Liver (tissue), 9 donors: ENCODE data around the gene DPF3. TPM values are rescaled to one million over a fixed set of nuclear protein-coding genes. Genes with fewer than 3 reads are reported as not detected.

ENCODE experiments used
- DNase-seq: peaks from one replicate; pipeline ENCODE4 v3.0.0-alpha.2; 2017; ENCODE audit warnings: low spot score
- H3K27ac ChIP-seq, 2 donors: one replicate each; pipeline ENCODE4 v1.7.0; 2013; ENCODE audit warnings: inconsistent platforms in 2 of 2, low read length in 2 of 2, control low read depth in 1 of 2, low read depth in 1 of 2, mild to moderate bottlenecking in 1 of 2
- H3K27me3 ChIP-seq, 4 donors: one replicate each; pipeline versions ENCODE4 v1.6.1 to v1.7.0; 2013; ENCODE audit warnings: low read length in 3 of 4, inconsistent platforms in 1 of 4, mild to moderate bottlenecking in 1 of 4, moderate library complexity in 1 of 4; ENCODE audit not compliant: control insufficient read depth in 4 of 4, insufficient read depth in 4 of 4
- H3K36me3 ChIP-seq, 4 donors: one replicate each; pipeline versions ENCODE4 v1.6.1 to v1.7.0; 2013; ENCODE audit warnings: low read length in 3 of 4, mild to moderate bottlenecking in 3 of 4, low read depth in 1 of 4, moderate library complexity in 1 of 4; ENCODE audit not compliant: control insufficient read depth in 4 of 4, insufficient read depth in 3 of 4
- H3K4me1 ChIP-seq, 4 donors: one replicate each; pipeline versions ENCODE4 v1.6.1 to v1.7.0; 2013; ENCODE audit warnings: low read length in 3 of 4, mild to moderate bottlenecking in 3 of 4, moderate library complexity in 1 of 4; ENCODE audit not compliant: control insufficient read depth in 4 of 4, insufficient read depth in 4 of 4
- H3K4me3 ChIP-seq, 3 donors: one replicate each; pipeline versions ENCODE4 v1.6.1 to v1.7.0; 2013; ENCODE audit warnings: low read length in 3 of 3, control low read depth in 1 of 3, low read depth in 1 of 3, mild to moderate bottlenecking in 1 of 3
- H3K9ac ChIP-seq, 2 donors: one replicate each; pipeline ENCODE4 v1.7.0; 2013; ENCODE audit warnings: low read length in 2 of 2, mild to moderate bottlenecking in 2 of 2, moderate library complexity in 2 of 2, control low read depth in 1 of 2, low read depth in 1 of 2
- H3K9me3 ChIP-seq, 4 donors: one replicate each; pipeline versions ENCODE4 v1.6.1 to v1.7.0; 2013; ENCODE audit warnings: low read length in 3 of 4; ENCODE audit not compliant: control insufficient read depth in 4 of 4
- ATF3 ChIP-seq: IDR thresholded peaks from 2 replicates; pipeline ENCODE4 v1.6.1; 2016; ENCODE audit warnings: antibody characterized with exemption
- CTCF ChIP-seq: fragments of 150-350 bp; IDR thresholded peaks from 2 replicates; pipeline ENCODE4 v1.5.1; 2017; ENCODE audit warnings: improper control_type of control experiment, low read depth, low read length; ENCODE audit not compliant: missing input control
- EGR1 ChIP-seq, 2 donors: IDR thresholded peaks; 2 replicates each; pipeline ENCODE4 v1.6.1; 2016 to 2018; ENCODE audit warnings: antibody characterized with exemption in 2 of 2, low read depth in 2 of 2
- FOXA1 ChIP-seq: IDR thresholded peaks from 2 replicates; pipeline ENCODE4 v1.6.1; 2016; ENCODE audit warnings: antibody characterized with exemption
- FOXA2 ChIP-seq: IDR thresholded peaks from 2 replicates; pipeline ENCODE4 v1.6.1; 2016; ENCODE audit warnings: antibody characterized with exemption
- GABPA ChIP-seq, 2 donors: IDR thresholded peaks in 1 of 2; conservative IDR thresholded peaks in 1 of 2; 2 replicates each; pipeline ENCODE4 v1.6.1; 2016; ENCODE audit warnings: antibody characterized with exemption in 2 of 2, mild to moderate bottlenecking in 1 of 2, moderate library complexity in 1 of 2
- HNF4A ChIP-seq, 2 donors: conservative IDR thresholded peaks; 2 replicates each; pipeline ENCODE4 v1.6.1; 2016; ENCODE audit warnings: antibody characterized with exemption in 2 of 2, mild to moderate bottlenecking in 2 of 2
- HNF4G ChIP-seq: IDR thresholded peaks from 2 replicates; pipeline ENCODE4 v1.6.1; 2016; ENCODE audit warnings: antibody characterized with exemption
- JUND ChIP-seq, 2 donors: IDR thresholded peaks; 2 replicates each; pipeline ENCODE4 v1.6.1; 2016; ENCODE audit warnings: antibody characterized with exemption in 2 of 2
- MAX ChIP-seq: IDR thresholded peaks from 2 replicates; pipeline ENCODE4 v1.6.1; 2016; ENCODE audit warnings: antibody characterized with exemption
- NR2F2 ChIP-seq: IDR thresholded peaks from 2 replicates; pipeline ENCODE4 v1.6.1; 2016; ENCODE audit warnings: antibody characterized with exemption
- RAD21 ChIP-seq, 2 donors: IDR thresholded peaks; 2 replicates each; pipeline ENCODE4 v1.6.1; 2016; ENCODE audit warnings: antibody characterized with exemption in 2 of 2, mild to moderate bottlenecking in 2 of 2
- REST ChIP-seq: IDR thresholded peaks from 2 replicates; pipeline ENCODE4 v1.6.1; 2016; ENCODE audit warnings: antibody characterized with exemption, mild to moderate bottlenecking
- RXRA ChIP-seq, 2 donors: IDR thresholded peaks; 2 replicates each; pipeline ENCODE4 v1.6.1; 2017 to 2018; ENCODE audit warnings: antibody characterized with exemption in 2 of 2, mild to moderate bottlenecking in 1 of 2
- SP1 ChIP-seq: IDR thresholded peaks from 2 replicates; pipeline ENCODE4 v1.6.1; 2018; ENCODE audit warnings: antibody characterized with exemption, mild to moderate bottlenecking
- TAF1 ChIP-seq: conservative IDR thresholded peaks from 2 replicates; pipeline ENCODE4 v1.6.1; 2016; ENCODE audit warnings: antibody characterized with exemption, mild to moderate bottlenecking
- YY1 ChIP-seq: IDR thresholded peaks from 2 replicates; pipeline ENCODE4 v1.6.1; 2016; ENCODE audit warnings: antibody characterized with exemption, mild to moderate bottlenecking
- ZBTB33 ChIP-seq: IDR thresholded peaks from 2 replicates; pipeline ENCODE4 v1.6.1; 2016; ENCODE audit warnings: antibody characterized with exemption
- WGBS: extraction: QIAGEN DNeasy Blood & Tissue Kit; methylation state at CpG from one replicate; pipeline ENCODE4 v1.1.7; 2013; 5-methylcytosine and 5-hydroxymethylcytosine counted together
- polyA plus RNA-seq, 2 donors: library from polyadenylated mRNA; stranded (reverse) in 1 of 2; unstranded in 1 of 2; fragments of 200-250 nt in 1 of 2; fragments of >200 nt in 1 of 2; fragmentation: Nextera tagmentation in 1 of 2; extraction: Ambion mirVana in 1 of 2; gene quantifications; one replicate each; pipeline versions ENCODE4 v1.2.1 to v1.2.3, GENCODE V29; 2013 to 2015
- total RNA-seq, 2 donors: library from RNA; depleted of rRNA; stranded (reverse); fragments of >200 nt; gene quantifications; one replicate each; pipeline ENCODE4 v1.2.3, GENCODE V29; 2014
- donor health status: healthy.
- donor health status: healthy.
- donor health status: healthy.
- donor health status: healthy.
- donor health status: healthy.

The DPF3 gene
- total and polyA plus RNA-seq, 4 donors = 1.1 to 23.2 (median 2.5) TPM

- WGBS = 89% methylated on average over 2 of the region's 2 CpGs
- no peaks in the 10 kb centered on the region for H3K9me3 ChIP-seq
- DNase-seq = no peak
- peaks cover 0 to 16% (median 9%) of the 10 kb centered on the region in 4 donors for H3K4me1 ChIP-seq
- peak overlapping the region in 1 of 2 donors; percentile 42 for H3K27ac ChIP-seq
- no peaks in the 10 kb centered on the region for H3K27me3 ChIP-seq
- H3K4me3 ChIP-seq = no peak overlapping the region
- no peak overlapping the region for H3K9ac ChIP-seq
- TF ChIP-seq SP1 (no peak), ZBTB33 (no peak), FOXA2 (no peak), FOXA1 (no peak), TAF1 (no peak), NR2F2 (no peak), MAX (no peak), HNF4A (conservative IDR thresholded peaks at IDR 0.05) (no peak)
- H3K36me3 ChIP-seq = no peaks in the 10 kb centered on the region
Observed at GRCh38 chr14:72613975-72614319, 280.0 kb downstream of the DPF3 start.

- H3K36me3 ChIP-seq = no peaks in the 10 kb centered on the region
- H3K9me3 ChIP-seq = no peaks in the 10 kb centered on the region
- no peak for DNase-seq
- no peaks in the 10 kb centered on the region for H3K27me3 ChIP-seq
- H3K4me1 ChIP-seq = peaks cover 0 to 16% (median 9%) of the 10 kb centered on the region in 4 donors
- H3K4me3 ChIP-seq = no peak overlapping the region
- H3K27ac ChIP-seq = peak overlapping the region in 1 of 2 donors; percentile 42
- WGBS = 59% methylated on average over 13 of the region's 13 CpGs
- TF ChIP-seq YY1 (peak; percentile 98), FOXA1 (peak; percentile 50), HNF4G (no peak), REST (no peak), ATF3 (no peak), JUND (IDR thresholded peaks at IDR 0.05) (peak in 1 of 2 donors; percentile 54), CTCF (no peak), ZBTB33 (no peak), FOXA2 (no peak), GABPA (IDR thresholded peaks at IDR 0.05 in 1 of 2, conservative IDR thresholded peaks at IDR 0.05 in 1 of 2) (no peak), HNF4A (conservative IDR thresholded peaks at IDR 0.05) (peak; percentile 58 to 83), EGR1 (IDR thresholded peaks at IDR 0.05; ENCODE audit: low read depth in 2 of 2) (no peak), RAD21 (IDR thresholded peaks at IDR 0.05) (peak; percentile 57 to 58), RXRA (IDR thresholded peaks at IDR 0.05) (peak; percentile 72 to 81), SP1 (peak; percentile 50), NR2F2 (peak; percentile 83), MAX (no peak), TAF1 (no peak)
- H3K9ac ChIP-seq = no peak overlapping the region
Observed at GRCh38 chr14:72613231-72613974, 280.5 kb downstream of the DPF3 start.
